Calu3 (cell line): ENCODE measurements around the gene NTM. TPM values are rescaled to one million over a fixed set of nuclear protein-coding genes. Genes with fewer than 3 reads are reported as not detected.

Experiments
- BruUV-seq: library from RNA; stranded (reverse); fragments of 400-500 nt; replicated peaks from 2 replicates; lab custom pipeline; 2021; lab: Mats Ljungman, UMichigan
- CTCF ChIA-PET: fragments of 300-600 bp; sonication (Branson Sonifier 250); formaldehyde crosslinking; loops from one replicate; lab custom pipeline; 2022; ENCODE audit warnings: antibody characterized with exemption; lab: Charles Lee
- DNase-seq: peaks from one replicate; pipeline ENCODE4 v3.0.0; 2022
- H3K27ac Mint-ChIP-seq: one replicate; pipeline ENCODE4 v1.8.0; 2022; ENCODE audit warnings: mixed read lengths; ENCODE audit not compliant: unreplicated experiment
- H3K27me3 Mint-ChIP-seq: one replicate; pipeline ENCODE4 v1.8.0; 2022; ENCODE audit warnings: mixed read lengths; ENCODE audit not compliant: unreplicated experiment
- H3K36me3 Mint-ChIP-seq: one replicate; pipeline ENCODE4 v1.8.0; 2022; ENCODE audit warnings: mild to moderate bottlenecking, moderate library complexity, mixed read lengths; ENCODE audit not compliant: insufficient read depth, unreplicated experiment
- H3K4me1 Mint-ChIP-seq: one replicate; pipeline ENCODE4 v1.8.0; 2022; ENCODE audit warnings: mild to moderate bottlenecking, low read depth, mixed read lengths; ENCODE audit not compliant: unreplicated experiment
- H3K4me3 Mint-ChIP-seq: one replicate; pipeline ENCODE4 v1.8.0; 2022; ENCODE audit warnings: mild to moderate bottlenecking, low read depth, moderate library complexity, mixed read lengths; ENCODE audit not compliant: unreplicated experiment
- H3K9me3 Mint-ChIP-seq: one replicate; pipeline ENCODE4 v1.8.0; 2022; ENCODE audit warnings: low read depth, mixed read lengths; ENCODE audit not compliant: unreplicated experiment
- CTCF ChIP-seq: fragments of 200-600 bp; IDR thresholded peaks from one replicate; pipeline ENCODE4 v1.8.0; 2022; ENCODE audit warnings: antibody characterized with exemption; ENCODE audit not compliant: unreplicated experiment
- intact Hi-C: fragments of 100-400 bp; cut with micrococcal nuclease; formaldehyde crosslinking; loops from one replicate; pipeline ENCODE4 v1.10.0; 2022; ENCODE audit not compliant: unreplicated experiment
- total RNA-seq: library from RNA; stranded (reverse); gene quantifications from 2 replicates; pipeline ENCODE4 v1.2.3, GENCODE V29; 2022

NTM gene
- total RNA-seq, 1 experiment from 2014 or later = not detected

GRCh38 chr11:131713529-131714134 is 343.2 kb downstream of the NTM start:
- no peak for DNase-seq
- intact Hi-C loops = no loop called here
- no peak overlapping the region for H3K27ac Mint-ChIP-seq
- BruUV-seq = no TSS peak
- no peaks in the 10 kb centered on the region for H3K4me1 Mint-ChIP-seq
- CTCF ChIA-PET = no interaction called here
- H3K27me3 Mint-ChIP-seq = no peaks in the 10 kb centered on the region
- H3K4me3 Mint-ChIP-seq = no peak overlapping the region
- H3K36me3 Mint-ChIP-seq = no peaks in the 10 kb centered on the region
- TF ChIP-seq CTCF = no peak
- peaks cover 18% of the 10 kb centered on the region for H3K9me3 Mint-ChIP-seq

GRCh38 chr11:131717616-131718015 is 347.2 kb downstream of the NTM start:
- no peak overlapping the region for H3K27ac Mint-ChIP-seq
- no peaks in the 10 kb centered on the region for H3K36me3 Mint-ChIP-seq
- no peak overlapping the region for H3K4me3 Mint-ChIP-seq
- no peak for DNase-seq
- intact Hi-C loops = no loop called here
- no TSS peak for BruUV-seq
- H3K27me3 Mint-ChIP-seq = no peaks in the 10 kb centered on the region
- CTCF ChIA-PET = no interaction called here
- peaks cover 6% of the 10 kb centered on the region for H3K9me3 Mint-ChIP-seq
- no peak for TF ChIP-seq CTCF
- H3K4me1 Mint-ChIP-seq = no peaks in the 10 kb centered on the region

- H3K36me3 Mint-ChIP-seq = no peaks in the 10 kb centered on the region
- H3K27me3 Mint-ChIP-seq = no peaks in the 10 kb centered on the region
- no peaks in the 10 kb centered on the region for H3K4me1 Mint-ChIP-seq
- DNase-seq = no peak
- no peak overlapping the region for H3K4me3 Mint-ChIP-seq
- peaks cover 8% of the 10 kb centered on the region for H3K9me3 Mint-ChIP-seq
- no peak overlapping the region for H3K27ac Mint-ChIP-seq
- CTCF ChIA-PET = no interaction called here
- no peak for TF ChIP-seq CTCF
- intact Hi-C loops = no loop called here
- BruUV-seq = no TSS peak
These were observed 352.7 kb downstream of the NTM start for GRCh38 chr11:131723088-131723487.

GRCh38 chr11:131724436-131724975 is 354.1 kb downstream of the NTM start:
- DNase-seq = no peak
- no TSS peak for BruUV-seq
- TF ChIP-seq CTCF = no peak
- intact Hi-C loops = no loop called here
- H3K27me3 Mint-ChIP-seq = no peaks in the 10 kb centered on the region
- peaks cover 8% of the 10 kb centered on the region for H3K9me3 Mint-ChIP-seq
- no peaks in the 10 kb centered on the region for H3K4me1 Mint-ChIP-seq
- H3K27ac Mint-ChIP-seq = no peak overlapping the region
- H3K4me3 Mint-ChIP-seq = no peak overlapping the region
- CTCF ChIA-PET = no interaction called here
- no peaks in the 10 kb centered on the region for H3K36me3 Mint-ChIP-seq
